VCaP (cell line): Measurements from ENCODE around the gene PCDH9.

Experiments
- H3K27ac ChIP-seq: fragments of 450-650 bp; 2 replicates; pipeline ENCODE4 v1.5.1; 2017
- CTCF ChIP-seq: fragments of 450-650 bp; conservative IDR thresholded peaks from 2 replicates; pipeline ENCODE4 v1.5.1; 2017; ENCODE audit warnings: mild to moderate bottlenecking, moderate library complexity

PCDH9 gene

GRCh38 chr13:66414066-66414800 is 815.9 kb downstream of the PCDH9 start:
- no peak overlapping the region for H3K27ac ChIP-seq
- no peak for TF ChIP-seq CTCF

GRCh38 chr13:66410314-66410713 is 819.8 kb downstream of the PCDH9 start:
- TF ChIP-seq CTCF = no peak
- H3K27ac ChIP-seq = no peak overlapping the region

GRCh38 chr13:66409542-66409941 is 820.6 kb downstream of the PCDH9 start:
- H3K27ac ChIP-seq = no peak overlapping the region
- no peak for TF ChIP-seq CTCF

- TF ChIP-seq CTCF = no peak
- H3K27ac ChIP-seq = no peak overlapping the region
Observed at GRCh38 chr13:66407128-66407527, 823.0 kb downstream of the PCDH9 start.

- TF ChIP-seq CTCF = no peak
Observed at GRCh38 chr13:66405908-66406802, 824.0 kb downstream of the PCDH9 start.

GRCh38 chr13:66402546-66402945 is 827.6 kb downstream of the PCDH9 start:
- no peak for TF ChIP-seq CTCF
- H3K27ac ChIP-seq = no peak overlapping the region

More at GRCh38 chr13:66405908-66406802, 824.0 kb downstream of the PCDH9 start:
- no peak overlapping the region for H3K27ac ChIP-seq

- TF ChIP-seq CTCF = no peak
- H3K27ac ChIP-seq = no peak overlapping the region
Observed at GRCh38 chr13:66402066-66402465, 828.1 kb downstream of the PCDH9 start.
